WI38 (cell line): ENCODE results near the gene ZBTB16.

Source experiments
- H3K4me3 ChIP-seq: 2 replicates; pipeline ENCODE4 v1.5.1; 2011; ENCODE audit warnings: low read depth, mild to moderate bottlenecking, control low read depth, low read length
- CTCF ChIP-seq: IDR thresholded peaks from 2 replicates; pipeline ENCODE4 v1.5.1; 2012; ENCODE audit warnings: low read depth, mild to moderate bottlenecking, control low read depth, low read length

Gene ZBTB16

GRCh38 chr11:114019574-114019973, 39.9 kb upstream of the ZBTB16 start:
- no peak overlapping the region for H3K4me3 ChIP-seq
- no peak for TF ChIP-seq CTCF

- H3K4me3 ChIP-seq = no peak overlapping the region
- no peak for TF ChIP-seq CTCF
These were observed 34.1 kb upstream of the ZBTB16 start for GRCh38 chr11:114025329-114025907.

- H3K4me3 ChIP-seq = no peak overlapping the region
- no peak for TF ChIP-seq CTCF
These were observed 33.2 kb upstream of the ZBTB16 start for GRCh38 chr11:114026355-114026754.

GRCh38 chr11:114027391-114027790, 32.1 kb upstream of the ZBTB16 start:
- no peak overlapping the region for H3K4me3 ChIP-seq
- no peak for TF ChIP-seq CTCF

GRCh38 chr11:114027926-114028325, 31.6 kb upstream of the ZBTB16 start:
- no peak overlapping the region for H3K4me3 ChIP-seq
- no peak for TF ChIP-seq CTCF

- H3K4me3 ChIP-seq = no peak overlapping the region
- TF ChIP-seq CTCF = no peak
These were observed 28.1 kb upstream of the ZBTB16 start for GRCh38 chr11:114031246-114031966.

GRCh38 chr11:114031967-114032320, 27.6 kb upstream of the ZBTB16 start:
- TF ChIP-seq CTCF = no peak
- H3K4me3 ChIP-seq = no peak overlapping the region
